Activated gamma-delta T cell treated with Interleukin-2 at 50 U/mL for 16 hours (primary cell): ENCODE data around the gene PIEZO1.

Experiments
- DNase-seq: peaks from one replicate; pipeline ENCODE4 v3.0.0-alpha.2; 2020

Gene PIEZO1

DNA sequence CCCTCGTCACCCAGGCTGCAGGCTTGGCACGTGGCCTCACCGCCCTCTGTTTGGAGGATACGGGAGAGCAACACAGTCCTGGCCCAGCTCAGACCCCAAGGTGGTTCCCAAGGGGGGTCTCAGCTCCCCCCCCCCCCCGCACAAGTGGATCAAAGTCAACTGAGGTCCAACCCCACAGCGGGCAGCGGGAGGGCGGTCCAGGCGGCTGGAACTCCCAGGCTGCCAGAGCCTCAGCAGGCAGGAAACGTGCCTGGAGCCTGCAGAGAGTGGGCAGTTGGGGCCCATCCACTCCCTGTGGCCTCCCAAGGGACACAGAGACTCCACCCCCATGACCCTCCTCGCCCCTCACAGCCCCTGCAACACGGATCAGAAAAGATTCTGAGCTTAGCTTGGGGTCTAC, 36.7 kb downstream of the PIEZO1 start:
- DNase-seq: no peak

DNA sequence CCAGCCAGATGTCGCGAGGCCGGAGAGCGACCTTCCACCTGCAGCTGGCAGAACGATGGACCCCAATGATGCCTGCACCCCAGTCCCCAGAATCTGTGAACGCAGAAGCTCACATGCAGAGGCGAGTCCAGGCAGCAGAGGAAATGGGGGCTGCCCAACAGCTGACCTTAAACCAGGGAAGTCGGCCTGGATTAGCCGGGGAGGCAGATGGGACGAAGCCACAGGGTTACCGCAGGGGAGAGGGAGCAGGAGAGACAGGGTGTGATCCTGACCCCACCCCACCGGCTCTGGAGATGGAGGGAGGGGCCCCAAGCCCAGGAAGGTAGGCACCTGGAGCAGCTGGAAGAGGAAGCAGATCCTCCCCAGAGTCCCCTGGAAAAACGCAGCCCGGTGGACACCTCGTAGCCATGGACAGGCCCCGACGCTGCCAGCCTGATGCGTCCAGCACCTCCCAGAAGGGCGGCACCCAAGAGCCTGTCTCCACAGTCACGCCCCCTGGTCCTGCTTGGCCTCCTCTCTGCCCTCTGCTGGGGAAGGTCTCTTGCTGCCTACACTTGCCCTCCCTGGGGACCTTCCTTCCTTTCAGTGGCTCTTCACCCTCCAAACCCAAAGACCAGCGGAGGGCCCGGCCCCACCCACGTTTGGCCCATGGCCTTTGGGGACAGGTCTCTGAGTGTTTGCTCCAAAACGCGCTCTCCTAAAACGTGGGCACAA, 37.3 kb downstream of the PIEZO1 start:
- no peak for DNase-seq

DNA sequence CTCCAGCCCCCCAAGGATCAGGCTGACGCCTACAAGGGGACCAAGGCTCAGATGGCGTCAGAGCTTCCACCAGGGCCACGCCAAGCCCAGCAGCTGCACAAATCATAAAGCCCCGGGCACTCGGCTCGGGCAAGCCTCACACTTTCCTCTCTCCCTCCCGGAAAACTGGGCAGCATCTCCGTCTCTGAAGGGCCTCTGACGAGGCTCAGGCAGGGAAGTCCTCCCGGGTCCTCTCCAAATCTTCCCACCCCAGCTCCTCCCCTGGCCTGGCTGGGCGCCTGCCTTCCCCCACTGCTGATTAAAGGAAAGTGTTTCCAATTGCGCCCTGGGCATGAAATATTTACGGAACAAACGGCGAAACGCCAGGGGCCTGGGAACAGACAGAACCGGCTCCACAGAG, 38.5 kb downstream of the PIEZO1 start:
- no peak for DNase-seq

DNA sequence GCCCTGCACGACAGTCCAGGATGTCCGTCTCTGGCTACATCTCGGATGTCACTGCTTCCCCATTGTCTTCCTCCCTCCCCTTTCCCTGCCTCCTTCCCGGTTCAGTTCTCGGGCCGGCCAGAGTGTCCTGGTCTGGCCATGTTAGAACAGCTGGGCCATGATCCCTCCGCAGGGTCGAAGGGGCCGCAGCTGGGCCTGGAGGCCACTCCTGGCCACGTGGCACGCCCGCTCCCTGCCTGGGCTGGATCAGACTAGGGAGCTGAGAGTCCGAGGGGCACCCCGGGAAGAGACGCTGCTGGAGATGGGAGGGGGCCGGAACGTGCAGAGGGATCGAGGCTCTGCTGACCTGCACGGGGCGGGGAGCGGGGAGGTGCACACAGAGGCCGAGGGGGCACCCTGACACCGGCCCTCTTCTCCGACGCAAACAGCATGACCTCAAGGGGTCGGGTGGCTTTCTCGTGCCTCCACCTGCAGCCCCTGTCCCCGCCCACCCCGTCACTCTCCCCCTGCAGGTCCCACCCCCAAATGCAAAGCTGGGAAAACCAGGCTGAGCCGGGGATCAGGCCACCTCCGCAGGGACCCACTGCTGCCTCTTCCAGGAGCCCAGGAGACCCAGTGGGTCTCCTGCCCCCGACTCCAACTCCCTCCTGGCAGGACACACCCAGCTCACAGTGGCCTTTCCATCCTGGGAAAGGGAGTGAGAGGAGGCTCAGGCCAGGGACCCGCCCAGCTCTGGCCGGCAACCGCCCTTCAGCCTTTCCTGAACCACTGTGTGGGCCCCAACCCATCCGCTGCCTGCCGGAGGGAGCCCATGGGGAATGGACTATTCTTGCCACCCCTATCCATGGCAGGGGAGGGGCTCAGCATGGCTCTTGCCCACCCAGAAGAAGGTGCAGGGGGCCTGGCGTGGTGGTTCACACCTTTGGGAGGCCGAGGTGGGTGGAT, 40.2 kb downstream of the PIEZO1 start:
- DNase-seq: no peak

DNA sequence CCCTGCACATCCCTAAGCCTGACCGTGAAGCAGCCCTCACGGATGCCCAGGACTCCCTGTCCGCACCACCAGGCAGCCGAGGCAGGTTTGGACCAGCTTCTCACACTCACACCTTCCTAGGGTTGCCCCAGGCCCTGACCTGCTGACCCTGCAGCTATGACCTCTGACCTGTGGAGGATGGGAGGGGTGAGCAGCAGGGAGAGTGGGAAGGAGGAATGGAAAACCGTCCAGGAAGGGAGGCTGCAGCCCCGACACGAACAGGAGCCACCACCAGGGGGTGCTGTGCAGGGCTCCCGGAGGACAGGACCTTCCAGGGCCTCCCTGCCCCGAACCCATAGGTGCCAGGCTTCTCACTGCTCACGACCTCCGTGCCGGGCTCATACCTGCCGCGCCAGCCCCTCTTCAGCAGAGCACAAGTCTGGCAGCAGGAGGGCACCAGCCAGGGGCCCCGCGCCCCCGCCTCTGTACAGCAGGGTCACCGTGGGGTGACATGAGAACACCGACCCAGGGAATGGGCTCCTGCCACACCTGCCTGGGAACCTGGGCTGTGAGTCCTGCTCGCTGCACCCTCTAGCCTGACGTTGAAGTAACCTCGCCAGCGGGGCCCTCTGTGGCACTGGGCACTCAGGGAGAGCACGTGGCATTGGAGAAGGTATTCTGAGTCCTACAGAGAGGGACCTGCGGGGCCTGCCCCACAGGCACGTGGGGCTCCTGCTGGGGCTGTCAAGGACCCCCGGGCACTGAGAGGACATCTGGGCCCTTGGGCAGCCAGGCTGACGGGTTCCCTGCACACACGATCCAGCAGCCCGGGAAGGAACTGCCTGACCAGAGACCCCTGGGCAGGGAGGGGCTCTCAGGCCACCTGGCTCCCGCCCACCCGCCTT, 41.1 kb downstream of the PIEZO1 start:
- DNase-seq: peak; percentile 73

DNA sequence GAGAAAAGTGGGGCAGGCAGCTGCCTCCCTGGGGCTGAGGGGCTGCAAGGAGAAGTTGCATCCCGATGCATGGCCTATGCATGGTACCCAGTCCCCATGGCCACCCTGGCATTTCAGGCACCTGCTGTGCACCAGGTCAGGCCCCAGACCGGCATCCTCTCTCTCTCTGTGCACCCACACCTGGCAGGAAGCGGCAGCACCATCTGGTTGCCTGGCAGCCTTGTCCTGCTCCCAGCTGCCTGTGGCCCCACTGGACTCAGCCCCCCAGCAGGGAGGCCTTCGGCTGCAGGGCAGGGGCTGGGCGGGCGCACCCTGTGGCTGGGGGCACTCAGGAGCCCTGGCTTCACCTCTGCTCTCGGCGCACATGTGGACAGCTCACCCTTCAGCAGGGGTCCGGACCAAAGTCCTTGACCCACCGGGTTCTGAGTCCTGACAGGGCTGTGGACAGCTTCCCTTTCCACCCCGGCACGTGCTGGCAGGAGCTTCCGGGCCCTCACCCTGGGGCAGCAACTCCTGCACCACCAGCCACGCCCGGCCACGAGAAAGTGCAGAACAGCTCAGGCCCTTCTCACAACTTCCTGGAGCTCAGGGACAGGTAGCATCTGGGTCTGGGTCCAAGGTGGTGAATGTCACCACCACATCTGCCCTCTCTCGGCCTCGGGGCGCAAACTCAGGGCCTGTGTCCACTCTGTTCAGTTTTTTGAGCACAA, 42.0 kb downstream of the PIEZO1 start:
- DNase-seq: no peak

DNA sequence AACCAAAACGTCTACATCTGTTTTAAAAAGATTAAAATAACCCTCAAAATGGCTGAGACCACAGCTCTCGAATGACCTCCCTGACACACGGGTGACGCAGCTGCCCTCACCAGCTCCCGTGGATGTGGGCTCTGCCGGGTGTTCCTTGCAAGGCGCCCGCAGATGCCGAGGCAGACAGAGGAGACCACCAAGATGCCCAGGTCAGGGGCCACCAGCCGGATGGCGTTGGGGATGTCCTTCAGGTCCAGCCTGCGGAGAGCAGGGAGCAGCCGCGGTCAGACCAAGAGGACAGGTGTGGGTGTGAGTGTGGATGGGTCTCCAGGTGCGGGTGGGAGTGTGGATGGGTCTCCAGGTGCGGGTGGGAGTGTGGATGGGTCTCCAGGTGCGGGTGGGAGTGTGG, 43.7 kb downstream of the PIEZO1 start:
- DNase-seq: no peak

DNA sequence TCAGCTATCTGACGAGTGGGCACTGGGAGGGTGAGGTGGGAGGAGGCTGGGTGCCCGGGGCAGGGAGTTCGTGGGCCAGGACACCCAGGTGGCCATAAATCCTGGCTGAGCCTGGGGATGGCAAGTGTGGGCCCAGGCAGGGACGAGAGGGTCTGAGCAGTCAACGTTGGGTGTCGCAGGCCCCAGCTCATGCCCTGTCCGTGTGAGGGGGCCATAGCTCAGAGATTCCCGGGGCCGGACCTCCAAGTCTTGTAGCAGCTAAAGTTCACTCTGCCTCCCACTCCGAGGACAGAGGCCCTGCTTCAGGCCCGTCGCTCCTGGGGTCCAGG, 44.3 kb downstream of the PIEZO1 start:
- DNase-seq: no peak

DNA sequence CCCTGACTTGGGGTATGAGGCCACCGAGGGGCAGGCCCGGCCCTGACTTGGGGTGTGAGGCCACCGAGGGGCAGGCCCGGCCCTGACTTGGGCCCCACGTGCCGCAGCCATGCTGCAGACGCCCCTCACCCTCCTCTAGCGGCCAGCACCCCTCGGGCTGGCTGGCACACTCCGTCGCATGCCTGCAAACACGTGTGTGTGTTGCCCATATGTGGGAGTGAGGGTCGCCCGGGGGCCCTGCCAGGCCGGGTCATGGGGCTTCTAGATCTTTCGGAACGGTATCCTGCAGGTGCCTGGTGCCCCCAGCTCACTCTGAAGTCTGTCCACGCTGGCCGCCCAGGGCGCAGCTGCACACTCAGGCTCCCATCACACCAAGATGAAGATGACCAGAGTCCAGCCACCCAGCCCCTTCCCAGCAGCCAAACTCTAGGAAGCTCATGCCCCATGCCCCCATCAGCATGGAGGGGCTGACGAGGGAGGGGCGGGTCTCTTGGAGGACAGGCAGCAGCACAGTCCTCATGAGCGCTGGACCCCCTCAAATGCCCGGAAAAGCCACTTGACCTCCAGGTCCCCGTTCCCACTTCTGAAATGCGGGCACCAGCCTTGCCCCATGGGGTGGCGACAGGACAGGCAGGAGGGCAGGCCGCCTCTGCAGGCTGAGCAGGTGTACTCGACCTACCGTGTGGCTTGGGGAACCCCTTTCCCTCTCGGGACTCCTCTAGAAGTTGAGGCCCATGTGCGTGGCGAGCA, 44.9 kb downstream of the PIEZO1 start:
- DNase-seq: no peak

DNA sequence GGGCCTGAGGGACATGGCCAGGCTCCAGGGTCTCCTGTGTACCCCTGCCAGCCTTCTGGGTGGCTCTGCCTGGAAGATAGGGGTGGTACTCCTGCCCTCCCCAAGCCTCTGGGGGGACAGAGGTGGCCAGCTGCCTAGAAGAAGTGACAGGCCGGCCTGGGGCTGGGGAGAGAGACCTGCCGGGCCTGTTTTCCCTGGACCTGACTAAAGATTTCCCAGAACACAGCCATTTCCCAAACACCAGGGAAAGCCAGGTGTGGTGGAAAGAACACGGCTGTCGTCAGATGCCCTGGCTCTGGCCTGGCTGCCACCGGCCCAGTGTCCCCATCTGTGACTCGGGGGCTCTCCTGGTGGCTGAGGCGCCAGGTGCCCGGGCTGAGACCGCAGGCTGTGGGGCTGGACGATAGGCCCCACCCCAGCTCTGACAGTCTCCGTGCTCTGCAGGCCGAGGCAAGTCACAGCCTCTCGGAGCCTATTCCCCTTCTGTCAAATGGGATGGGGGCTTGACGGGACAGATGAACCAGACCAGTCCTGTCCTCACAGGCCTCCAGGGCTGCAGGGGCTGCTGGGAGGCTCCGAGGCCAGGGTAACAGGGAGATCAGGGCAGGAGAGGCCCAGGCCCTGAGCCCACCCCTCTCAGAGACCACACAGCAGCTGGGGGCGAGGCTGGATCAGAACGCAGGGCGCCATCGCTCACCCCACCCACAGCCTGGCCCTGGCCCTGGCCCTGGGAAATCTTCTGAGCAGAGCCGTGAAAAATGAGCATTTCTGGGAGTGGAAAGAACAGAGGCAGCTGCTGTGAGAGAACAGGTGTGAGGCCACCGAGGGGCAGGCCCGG, 45.7 kb downstream of the PIEZO1 start:
- no peak for DNase-seq

DNA sequence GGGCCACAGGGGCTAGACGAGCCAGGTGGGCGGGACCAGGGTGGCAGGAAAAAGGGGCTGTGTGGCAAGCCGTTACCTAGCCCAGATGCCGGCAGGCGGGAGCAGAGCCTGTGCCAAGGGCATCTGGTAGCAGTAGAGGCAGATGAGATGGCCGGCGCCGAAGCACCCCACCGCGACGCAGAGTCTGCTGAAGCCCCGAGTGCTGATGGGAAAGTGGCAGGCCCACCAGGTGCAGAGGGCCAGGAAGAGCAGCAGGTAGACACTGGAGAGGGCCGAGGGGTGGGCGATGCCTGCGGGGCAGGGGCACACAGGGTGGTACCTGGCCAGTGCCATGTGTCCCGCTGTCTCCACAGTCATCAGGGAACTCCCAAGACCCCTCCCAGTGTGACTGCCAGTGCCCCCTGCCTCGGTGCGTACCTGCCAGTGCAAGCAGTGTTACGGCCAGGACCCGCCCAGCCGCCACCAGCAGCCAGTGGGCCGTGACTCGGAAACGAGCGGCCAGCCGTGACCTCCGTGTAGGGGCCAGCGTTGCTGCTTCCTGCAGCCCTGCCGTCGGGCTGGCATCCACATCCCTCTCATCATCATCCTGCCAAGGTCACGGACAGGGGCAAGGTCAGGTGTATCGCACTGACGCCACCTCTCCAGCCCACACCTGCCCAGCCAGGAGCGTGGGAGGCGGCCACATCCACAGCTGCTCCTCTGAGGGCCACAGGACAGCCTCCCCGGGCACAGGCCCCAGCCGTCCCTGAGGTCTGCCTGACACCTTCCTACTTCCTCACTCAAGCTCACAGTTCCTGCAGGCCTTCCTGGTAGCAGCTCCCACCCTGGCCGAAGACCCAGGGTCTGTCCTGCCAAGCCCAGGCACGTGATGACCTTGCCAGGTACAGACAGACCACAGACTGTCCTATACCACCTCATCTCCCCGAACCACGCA, 46.6 kb downstream of the PIEZO1 start:
- no peak for DNase-seq

DNA sequence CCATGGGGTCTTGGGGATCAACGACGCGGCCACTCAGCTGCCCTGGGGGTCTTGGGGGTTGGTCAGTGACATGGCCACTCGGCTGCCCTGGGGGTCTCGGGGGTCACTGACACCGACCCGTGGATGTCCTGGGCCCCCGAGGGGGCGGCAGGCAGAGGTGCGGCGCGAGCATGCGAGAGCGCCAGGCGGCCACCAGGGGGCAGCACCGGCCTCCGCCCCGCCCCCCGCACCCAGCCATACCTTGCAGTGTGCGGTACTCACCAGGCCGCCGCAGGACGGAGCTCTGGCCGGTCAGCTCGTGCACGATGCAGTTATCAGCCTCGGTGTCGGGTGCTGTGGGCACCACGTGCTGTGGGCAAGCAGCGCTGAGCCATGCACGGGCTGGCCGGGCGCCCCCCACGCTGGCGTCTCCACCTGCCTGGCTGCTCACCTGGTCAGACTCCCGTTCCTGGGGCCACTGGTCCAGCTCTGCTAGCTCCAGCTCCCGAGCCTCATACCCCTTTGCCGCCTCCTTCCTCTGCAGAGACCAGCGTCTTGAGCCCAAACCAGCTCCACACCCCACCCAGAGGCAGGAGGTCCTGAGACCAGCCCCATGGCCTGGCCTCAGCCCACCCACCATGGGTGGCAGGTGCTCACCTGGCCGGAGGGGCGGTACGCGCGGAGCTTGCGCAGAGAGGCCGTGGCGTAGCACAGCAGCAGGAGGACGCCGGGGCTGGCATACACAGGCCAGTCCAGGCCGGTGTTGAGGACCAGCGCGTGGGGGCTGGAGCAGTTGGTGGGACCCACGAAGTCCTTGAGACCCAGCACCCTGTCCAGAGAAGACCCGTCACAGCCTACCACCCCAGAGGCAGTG, 47.5 kb downstream of the PIEZO1 start:
- DNase-seq: peak; percentile 80

DNA sequence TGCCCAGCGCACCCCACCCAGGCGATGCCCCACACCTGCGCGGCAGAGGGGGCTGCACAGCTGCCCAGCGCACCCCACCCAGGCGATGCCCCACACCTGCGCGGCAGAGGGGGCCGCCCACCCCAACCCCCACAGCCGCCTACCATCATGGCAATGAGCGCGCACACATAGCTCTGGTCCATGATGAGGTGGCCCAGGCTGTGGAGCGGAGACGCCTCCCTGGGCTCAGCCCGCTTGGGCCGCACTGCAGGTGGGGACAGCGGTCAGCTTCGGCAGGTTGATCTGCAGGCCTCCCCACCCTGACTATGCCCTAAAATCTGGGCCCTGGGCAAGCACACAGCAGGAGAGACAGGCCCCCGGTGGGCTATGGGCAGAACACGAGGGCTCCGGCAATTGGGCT, 48.5 kb downstream of the PIEZO1 start:
- no peak for DNase-seq

DNA sequence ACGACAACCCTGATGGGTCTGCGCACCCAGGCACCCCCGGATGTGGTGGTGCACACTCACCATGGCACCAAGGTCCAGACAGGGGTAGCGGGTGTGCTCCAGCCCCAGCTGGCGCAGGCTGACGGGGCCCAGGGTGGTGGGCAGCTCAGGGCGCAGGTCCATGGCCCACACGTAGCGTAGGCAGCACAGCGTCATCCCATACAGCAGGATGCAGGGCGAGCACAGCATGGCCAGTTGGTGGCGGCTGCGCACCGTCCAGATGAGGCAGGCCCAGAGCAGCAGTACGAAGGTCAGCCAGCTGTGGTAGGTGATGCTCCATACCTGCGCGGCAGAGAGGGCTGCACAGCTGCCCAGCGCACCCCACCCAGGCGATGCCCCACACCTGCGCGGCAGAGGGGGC, 48.9 kb downstream of the PIEZO1 start:
- no peak for DNase-seq

DNA sequence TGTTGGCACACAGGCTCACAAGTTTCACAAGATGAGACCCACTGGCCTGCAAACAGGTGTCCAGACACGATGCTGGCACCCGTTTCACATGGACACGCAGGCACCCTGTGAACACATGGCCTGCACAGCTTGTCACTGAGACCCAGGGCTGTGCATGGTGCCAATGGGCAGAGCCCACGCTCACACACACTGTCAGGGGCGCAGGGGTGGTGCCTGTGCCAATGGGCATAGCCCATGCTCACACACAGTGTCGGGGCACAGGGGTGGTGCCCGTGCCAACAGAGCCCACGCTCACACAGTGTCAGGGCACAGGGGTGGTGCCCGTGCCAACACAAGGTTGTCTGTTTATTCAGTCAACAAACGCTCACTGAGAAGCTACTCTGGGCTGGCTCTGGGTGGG, 49.4 kb downstream of the PIEZO1 start:
- no peak for DNase-seq

DNA sequence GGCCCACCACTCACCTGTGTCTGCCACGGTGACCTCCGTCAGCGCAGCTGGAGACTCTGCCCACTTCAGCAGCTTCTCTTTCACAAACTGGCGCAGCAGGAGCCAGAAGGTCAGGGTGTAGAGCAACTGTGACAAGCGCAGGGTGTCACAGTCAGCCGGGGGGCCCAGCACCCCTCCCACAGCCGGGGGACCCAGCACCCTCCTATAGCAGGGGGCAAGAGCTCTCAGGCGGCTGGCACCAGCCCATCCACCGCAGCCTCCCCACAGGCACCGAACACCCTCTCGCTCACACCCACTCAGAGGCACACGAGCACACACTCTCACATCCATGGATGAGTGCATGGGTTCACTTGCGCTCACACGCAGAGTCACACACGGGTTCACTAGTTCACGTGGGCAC, 49.9 kb downstream of the PIEZO1 start:
- no peak for DNase-seq

DNA sequence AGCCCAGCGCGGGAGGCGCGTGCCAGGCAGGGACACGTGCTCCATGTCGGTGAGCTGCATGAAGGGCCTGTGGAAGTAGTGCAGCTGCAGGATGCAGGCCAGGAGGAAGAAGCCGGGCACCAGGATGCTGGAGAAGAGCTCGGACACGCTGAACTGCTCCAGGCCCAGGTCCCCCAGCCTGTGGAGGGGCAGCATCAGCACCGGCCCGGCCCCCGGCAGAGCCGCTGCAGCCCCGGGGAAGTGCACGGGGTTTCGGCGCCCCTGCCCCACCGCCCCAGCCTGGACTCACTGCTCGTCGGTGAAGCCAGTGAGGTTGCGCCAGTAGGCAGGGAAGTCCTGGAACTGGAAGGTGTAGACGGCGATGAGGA, 50.7 kb downstream of the PIEZO1 start:
- DNase-seq: no peak

DNA sequence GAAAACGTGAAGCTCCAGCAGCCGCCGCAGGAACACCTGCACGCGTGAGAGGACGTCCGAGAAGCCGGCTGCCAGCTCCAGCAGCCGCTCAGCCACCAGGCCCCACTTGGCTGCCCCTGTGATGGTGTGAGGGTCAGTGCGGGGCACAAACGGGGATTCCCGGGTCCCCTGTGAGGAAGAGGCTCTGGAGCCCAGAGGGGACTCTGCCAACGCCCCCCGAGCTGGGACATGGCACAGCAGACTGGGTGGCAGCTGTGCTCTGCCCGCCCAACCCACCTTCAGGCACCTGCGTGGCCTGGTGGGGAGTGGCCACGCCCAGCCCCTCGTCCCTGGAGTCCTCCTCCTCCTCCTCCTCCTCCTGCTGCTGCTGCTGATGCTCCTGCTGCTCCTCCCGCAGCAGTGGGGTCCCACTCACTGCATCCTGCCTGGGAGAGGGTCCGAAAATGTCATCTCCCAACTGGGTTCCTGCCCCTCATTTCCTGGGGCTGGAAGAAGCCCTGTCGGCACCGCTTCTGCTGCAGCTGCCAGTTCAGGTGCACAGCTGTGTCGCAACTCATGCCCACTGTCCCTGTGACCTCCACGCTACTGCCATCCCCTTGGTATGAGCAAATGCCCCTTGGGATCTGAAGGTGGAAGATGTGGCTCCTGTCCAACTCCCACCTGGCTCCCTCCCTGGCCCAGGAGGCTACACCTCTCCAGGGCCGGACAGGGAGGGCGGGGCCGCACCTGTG, 51.2 kb downstream of the PIEZO1 start:
- DNase-seq: no peak
